Effector memory CD8-positive, alpha-beta T cell (primary cell): ENCODE results near the gene ETFA.

Experiments
- ATAC-seq: fragments of 150-1000 bp; cut with Tn5 transposase; replicated peaks from 2 replicates; pipeline ENCODE4 v1.10.0; 2021; ENCODE audit warnings: mild to moderate bottlenecking, moderate library complexity
- DNase-seq, 3 experiments: peaks; one replicate each; pipeline ENCODE4 v3.0.0; 2021
- H3K27ac Mint-ChIP-seq, 2 donors: one replicate each; pipeline ENCODE4 v1.8.0; 2022; ENCODE audit warnings: mild to moderate bottlenecking in 2 of 2, mixed read lengths in 2 of 2, moderate library complexity in 2 of 2
- H3K27me3 Mint-ChIP-seq, 2 donors: one replicate each; pipeline ENCODE4 v1.8.0; 2022; ENCODE audit warnings: mixed read lengths in 2 of 2
- H3K36me3 Mint-ChIP-seq: one replicate; pipeline ENCODE4 v1.8.0; 2022; ENCODE audit warnings: mild to moderate bottlenecking, moderate library complexity, mixed read lengths; ENCODE audit not compliant: insufficient read depth
- H3K4me1 Mint-ChIP-seq, 2 donors: one replicate each; pipeline ENCODE4 v1.8.0; 2022; ENCODE audit warnings: low read depth in 2 of 2, mixed read lengths in 2 of 2
- H3K4me3 Mint-ChIP-seq, 2 donors: one replicate each; pipeline ENCODE4 v1.8.0; 2022; ENCODE audit warnings: mild to moderate bottlenecking in 2 of 2, mixed read lengths in 2 of 2, moderate library complexity in 2 of 2
- H3K9me3 Mint-ChIP-seq, 2 donors: one replicate each; pipeline ENCODE4 v1.8.0; 2022; ENCODE audit warnings: mixed read lengths in 2 of 2

The ETFA gene

GRCh38 chr15:76204916-76205460 lies 106.3 kb downstream of the ETFA start:
- no peak for ATAC-seq
- no peak overlapping the region for H3K27ac Mint-ChIP-seq

DNA sequence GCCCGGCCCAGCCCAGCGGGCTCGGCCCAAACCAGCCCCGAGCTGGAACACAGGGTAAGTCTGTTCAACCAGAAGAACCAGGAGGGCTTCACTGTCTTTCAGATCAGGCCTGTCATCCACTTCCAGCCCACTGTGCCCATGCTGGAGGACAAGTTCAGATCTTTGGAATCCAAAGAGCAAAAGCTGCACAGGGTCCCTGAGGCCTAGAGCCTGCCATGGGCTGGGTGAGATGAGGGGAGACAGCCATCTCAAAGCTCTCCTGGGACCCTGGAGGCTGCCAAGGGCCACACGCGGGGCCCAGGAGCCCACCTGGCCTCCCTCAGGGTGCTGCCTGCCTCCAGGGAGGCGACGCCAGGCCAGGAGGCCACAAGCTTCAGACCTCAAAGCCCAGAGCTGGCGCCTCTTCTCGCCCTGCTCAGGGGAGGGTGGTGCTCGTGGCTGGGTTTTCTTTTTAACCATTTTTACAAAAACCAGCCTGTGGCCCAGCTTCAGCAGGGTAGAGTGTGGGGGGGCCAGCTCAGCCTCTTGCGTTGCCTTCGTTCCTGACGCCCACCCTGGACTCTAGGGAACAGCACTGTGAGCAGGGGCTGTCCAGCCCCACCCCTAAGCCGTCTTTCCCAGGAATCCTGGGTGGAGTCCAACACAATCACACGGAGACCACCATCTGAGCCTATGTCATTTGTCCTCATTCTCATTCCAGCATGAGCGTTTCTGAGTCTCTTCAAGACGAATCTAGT lies 107.0 kb downstream of the ETFA start:
- DNase-seq (no peak), ATAC-seq (no peak)
- Mint-ChIP-seq H3K27me3 (no peaks in the 10 kb centered on the region), H3K36me3 (no peaks in the 10 kb centered on the region), H3K4me1 (peaks cover 0 to 6% of the 10 kb centered on the region in 2 donors), H3K9me3 (no peaks in the 10 kb centered on the region), H3K27ac (no peak overlapping the region), H3K4me3 (no peak overlapping the region)

More at GRCh38 chr15:76204916-76205460, 106.3 kb downstream of the ETFA start:
- DNase-seq = no peak
- Mint-ChIP-seq H3K36me3 (no peaks in the 10 kb centered on the region), H3K4me1 (peaks cover 0 to 6% of the 10 kb centered on the region in 2 donors), H3K27me3 (no peaks in the 10 kb centered on the region), H3K9me3 (no peaks in the 10 kb centered on the region), H3K4me3 (no peak overlapping the region)

- Mint-ChIP-seq H3K4me1 (peaks cover 0 to 7% of the 10 kb centered on the region in 2 donors), H3K9me3 (no peaks in the 10 kb centered on the region), H3K27me3 (no peaks in the 10 kb centered on the region), H3K4me3 (no peak overlapping the region), H3K27ac (no peak overlapping the region), H3K36me3 (peaks cover 2% of the 10 kb centered on the region)
- DNase-seq = no peak
- ATAC-seq = no peak
These were observed 107.7 kb downstream of the ETFA start for GRCh38 chr15:76203346-76204108.

DNA sequence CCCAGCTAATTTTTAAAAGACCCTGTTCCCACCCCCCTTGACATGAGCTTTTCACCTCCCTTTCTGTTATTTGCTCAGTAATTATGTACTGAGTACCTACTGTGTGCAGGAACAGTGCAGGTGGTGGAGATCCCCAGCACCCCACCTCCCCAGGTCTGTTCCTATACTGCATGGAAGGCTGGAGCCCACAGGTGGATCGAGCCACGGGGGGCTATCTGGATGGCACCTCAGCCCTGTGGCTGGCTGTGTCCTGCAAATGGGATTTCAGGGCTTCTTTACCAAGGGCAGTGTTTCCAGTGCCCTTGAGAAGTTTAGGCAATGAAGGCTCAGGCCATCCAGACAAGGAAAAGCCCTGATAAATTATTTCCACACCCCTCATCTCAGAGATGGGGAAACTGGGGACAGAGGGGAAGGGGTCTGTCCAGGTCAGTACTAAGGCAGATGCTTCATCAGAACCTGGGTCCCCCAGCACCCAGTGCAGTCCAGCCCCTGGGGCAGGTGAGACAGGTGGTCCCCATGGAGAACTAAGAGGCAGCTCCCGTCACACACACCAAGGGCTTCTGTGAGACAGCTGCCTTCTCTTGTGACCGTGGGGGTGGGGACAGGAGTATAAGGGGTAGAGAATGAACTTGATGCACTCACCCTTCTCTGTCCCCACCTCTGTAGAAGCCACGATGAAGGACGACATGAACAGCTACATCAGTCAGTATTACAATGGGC lies 109.6 kb downstream of the ETFA start:
- Mint-ChIP-seq H3K9me3 (no peaks in the 10 kb centered on the region), H3K36me3 (peaks cover 6% of the 10 kb centered on the region)

GRCh38 chr15:76200641-76201105 lies 110.6 kb downstream of the ETFA start:
- peak overlapping the region in 1 of 2 donors; percentile 59 for H3K27ac Mint-ChIP-seq
- ATAC-seq = no peak
- H3K4me3 Mint-ChIP-seq = no peak overlapping the region
- DNase-seq = no peak
- peaks cover 0 to 10% of the 10 kb centered on the region in 2 donors for H3K4me1 Mint-ChIP-seq
- peaks cover 6% of the 10 kb centered on the region for H3K36me3 Mint-ChIP-seq
- no peaks in the 10 kb centered on the region for H3K9me3 Mint-ChIP-seq
- H3K27me3 Mint-ChIP-seq = no peaks in the 10 kb centered on the region

More for the DNA sequence above, 109.6 kb downstream of the ETFA start:
- DNase-seq (no peak), ATAC-seq (no peak)
- peaks cover 0 to 7% of the 10 kb centered on the region in 2 donors for H3K4me1 Mint-ChIP-seq
- no peaks in the 10 kb centered on the region for H3K27me3 Mint-ChIP-seq
- H3K4me3 Mint-ChIP-seq = no peak overlapping the region
- H3K27ac Mint-ChIP-seq = peak overlapping the region in 1 of 2 donors; percentile 52

DNA sequence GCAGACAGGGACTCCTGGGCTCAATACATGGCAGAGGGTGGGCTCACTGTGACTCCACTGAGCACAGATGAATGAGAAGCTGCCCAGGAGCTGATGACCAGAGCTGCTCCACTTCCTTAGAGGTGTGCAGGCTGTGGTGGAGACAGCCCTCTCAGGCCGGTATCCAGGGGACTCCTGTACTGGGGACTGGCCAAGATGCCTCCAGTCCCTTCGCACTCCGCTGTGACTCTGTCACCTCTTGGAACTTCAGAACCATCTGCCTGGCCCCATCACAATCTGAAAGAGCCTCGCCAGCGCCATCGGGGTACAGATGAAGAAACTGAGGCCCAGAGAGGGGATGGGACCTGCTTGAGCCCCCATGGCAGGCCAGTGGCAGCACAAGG lies 111.2 kb downstream of the ETFA start:
- peaks cover 8% of the 10 kb centered on the region for H3K36me3 Mint-ChIP-seq
- H3K27ac Mint-ChIP-seq = peak overlapping the region in 1 of 2 donors; percentile 59
- no peaks in the 10 kb centered on the region for H3K27me3 Mint-ChIP-seq
- H3K9me3 Mint-ChIP-seq = no peaks in the 10 kb centered on the region
- H3K4me1 Mint-ChIP-seq = peaks cover 0 to 10% of the 10 kb centered on the region in 2 donors
- H3K4me3 Mint-ChIP-seq = no peak overlapping the region
- ATAC-seq (no peak), DNase-seq (no peak)

- Mint-ChIP-seq H3K36me3 (peaks cover 8% of the 10 kb centered on the region), H3K4me1 (peaks cover 0 to 10% of the 10 kb centered on the region in 2 donors), H3K9me3 (no peaks in the 10 kb centered on the region), H3K27me3 (no peaks in the 10 kb centered on the region), H3K4me3 (no peak overlapping the region), H3K27ac (peak overlapping the region; percentile 10 to 30)
- DNase-seq = no peak
- no peak for ATAC-seq
These were observed 111.9 kb downstream of the ETFA start for GRCh38 chr15:76199106-76200082.

DNA sequence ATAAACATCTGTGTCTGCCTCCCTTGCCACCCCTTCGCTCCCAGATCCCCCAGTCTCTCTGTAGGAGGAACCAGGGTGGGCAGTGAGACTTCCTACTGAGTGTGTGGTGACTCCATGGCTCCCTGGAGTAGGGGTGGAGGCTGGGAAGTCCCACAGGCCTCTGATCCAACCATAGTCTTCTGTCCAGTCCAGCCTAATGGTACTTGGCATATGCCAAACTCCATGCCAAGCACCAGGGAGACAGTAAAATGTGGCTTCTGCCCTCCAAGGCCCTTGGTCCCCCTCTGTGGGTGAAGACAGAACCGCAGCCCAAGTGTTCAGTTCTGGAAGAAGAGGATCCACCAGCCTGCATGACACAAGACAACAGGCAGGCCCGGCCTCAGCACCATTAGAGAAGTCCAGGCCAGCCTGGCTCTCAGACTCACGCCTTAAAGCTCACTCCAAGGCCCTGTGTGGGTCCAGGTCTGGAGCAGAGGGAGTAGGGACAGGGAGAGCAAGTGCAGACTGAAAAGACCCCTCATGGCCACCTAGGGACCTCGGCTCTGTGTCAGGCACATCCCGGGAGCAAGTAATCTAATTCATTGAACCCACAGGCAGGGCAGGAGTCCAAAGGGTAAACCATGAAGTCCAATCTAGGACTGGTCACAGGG lies 112.7 kb downstream of the ETFA start:
- H3K9me3 Mint-ChIP-seq = no peaks in the 10 kb centered on the region
- DNase-seq = no peak
- H3K27me3 Mint-ChIP-seq = no peaks in the 10 kb centered on the region
- H3K4me3 Mint-ChIP-seq = no peak overlapping the region
- H3K36me3 Mint-ChIP-seq = peaks cover 8% of the 10 kb centered on the region
- H3K4me1 Mint-ChIP-seq = peaks cover 0 to 10% of the 10 kb centered on the region in 2 donors
- peak overlapping the region; percentile 10 to 30 for H3K27ac Mint-ChIP-seq
- ATAC-seq = no peak

GRCh38 chr15:76197703-76198455 lies 113.4 kb downstream of the ETFA start:
- no peaks in the 10 kb centered on the region for H3K9me3 Mint-ChIP-seq
- ATAC-seq (no peak), DNase-seq (no peak)
- H3K36me3 Mint-ChIP-seq = peaks cover 8% of the 10 kb centered on the region
- no peaks in the 10 kb centered on the region for H3K27me3 Mint-ChIP-seq
- no peak overlapping the region for H3K27ac Mint-ChIP-seq
- H3K4me1 Mint-ChIP-seq = peaks cover 0 to 10% of the 10 kb centered on the region in 2 donors
- H3K4me3 Mint-ChIP-seq = no peak overlapping the region

DNA sequence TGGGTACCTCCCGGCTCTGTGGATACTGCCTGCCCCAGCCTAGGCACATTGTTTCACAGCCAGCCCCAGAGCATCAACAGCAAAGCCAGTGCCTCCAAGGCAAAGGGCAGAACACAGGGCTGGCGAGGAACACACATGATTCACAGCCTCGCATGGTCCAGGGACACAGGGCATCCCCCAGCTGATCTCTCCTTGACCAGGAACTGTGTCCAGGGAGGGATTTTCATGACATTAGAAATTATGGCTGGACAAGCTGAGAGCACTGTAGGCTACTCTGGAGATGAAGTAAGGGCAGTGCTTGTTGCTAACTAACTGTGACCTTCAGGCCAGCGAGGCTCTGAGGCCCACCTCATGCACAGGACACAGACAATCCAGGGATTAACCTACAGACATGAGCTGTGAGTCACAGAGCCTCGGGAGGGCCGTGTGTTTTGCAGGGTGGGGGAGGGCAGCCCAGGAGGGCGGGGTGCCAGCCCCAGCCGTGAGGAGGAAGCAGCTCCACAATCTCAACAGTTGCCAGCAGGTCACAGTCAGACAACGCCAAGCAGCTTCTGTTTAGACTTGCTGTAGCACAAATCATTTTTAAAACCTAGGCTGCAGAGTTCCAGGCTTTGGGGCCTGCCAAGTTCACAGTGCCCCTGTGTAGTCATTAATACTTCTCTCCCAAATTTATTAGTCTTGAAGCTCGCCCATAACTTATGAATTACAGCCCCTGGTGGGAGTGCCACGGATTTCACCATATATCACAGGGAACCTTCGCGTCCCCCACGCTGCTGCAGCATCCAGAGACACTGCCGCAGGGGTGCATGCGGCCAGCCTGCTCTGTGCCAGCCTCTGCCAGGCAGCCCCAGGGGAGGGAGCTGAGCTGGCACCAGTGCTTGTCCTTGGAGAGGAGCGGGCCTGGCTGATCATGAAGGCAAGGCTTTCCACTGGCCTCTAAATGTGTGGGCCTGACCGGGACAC lies 114.7 kb downstream of the ETFA start:
- H3K4me1 Mint-ChIP-seq = peaks cover under 1 to 10% of the 10 kb centered on the region in 2 donors
- DNase-seq (no peak), ATAC-seq (no peak)
- H3K4me3 Mint-ChIP-seq = no peak overlapping the region
- H3K27ac Mint-ChIP-seq = no peak overlapping the region
- H3K27me3 Mint-ChIP-seq = peaks cover 0 to 10% of the 10 kb centered on the region in 2 donors
- H3K9me3 Mint-ChIP-seq = no peaks in the 10 kb centered on the region
- peaks cover 8% of the 10 kb centered on the region for H3K36me3 Mint-ChIP-seq
